Measurements from ENCODE around the gene HTD2.
A peak's percentile ranks its signal among the peaks of the same experiment; 100 is the strongest.
"Not testable (repeated sequence)": the region's sequence is repeated elsewhere in the genome, so short reads cannot be mapped to it uniquely, and the experiment has no call there.

HTD2 gene

GRCh38 chr3:58333206-58334012 lies 27.1 kb downstream of the HTD2 start:
- DNase-seq, result peak; percentile 28

GRCh38 chr3:58334013-58334321 lies 27.6 kb downstream of the HTD2 start:
- no peak for DNase-seq

- no peak for DNase-seq
These were observed 28.2 kb downstream of the HTD2 start for GRCh38 chr3:58334506-58334884.

- DNase-seq, result no peak
These were observed 29.3 kb downstream of the HTD2 start for GRCh38 chr3:58335652-58335947.

GRCh38 chr3:58336135-58336882 lies 30.0 kb downstream of the HTD2 start:
- DNase-seq, result no peak

- no peak for DNase-seq
These were observed 30.9 kb downstream of the HTD2 start for GRCh38 chr3:58337190-58337589.

GRCh38 chr3:58339146-58339545 lies 32.8 kb downstream of the HTD2 start:
- not testable (repeated sequence) for DNase-seq

- DNase-seq, result no peak
These were observed 34.4 kb downstream of the HTD2 start for GRCh38 chr3:58340594-58341244.

GRCh38 chr3:58341376-58341775 lies 35.1 kb downstream of the HTD2 start:
- no peak for DNase-seq

- DNase-seq, result no peak
These were observed 36.4 kb downstream of the HTD2 start for GRCh38 chr3:58342676-58343075.

GRCh38 chr3:58345457-58345856 lies 39.1 kb downstream of the HTD2 start:
- DNase-seq, result no peak

GRCh38 chr3:58346368-58346767 lies 40.0 kb downstream of the HTD2 start:
- no peak for DNase-seq

GRCh38 chr3:58347984-58348383 lies 41.7 kb downstream of the HTD2 start:
- DNase-seq, result no peak

GRCh38 chr3:58349792-58350626 lies 43.7 kb downstream of the HTD2 start:
- DNase-seq, result no peak

GRCh38 chr3:58350627-58351013 lies 44.3 kb downstream of the HTD2 start:
- no peak for DNase-seq

GRCh38 chr3:58351920-58352319 lies 45.6 kb downstream of the HTD2 start:
- no peak for DNase-seq

- DNase-seq, result no peak
These were observed 46.3 kb downstream of the HTD2 start for GRCh38 chr3:58352626-58353025.

- no peak for DNase-seq
These were observed 47.6 kb downstream of the HTD2 start for GRCh38 chr3:58353722-58354553.

GRCh38 chr3:58355179-58355578 lies 48.9 kb downstream of the HTD2 start:
- no peak for DNase-seq

- no peak for DNase-seq
These were observed 49.7 kb downstream of the HTD2 start for GRCh38 chr3:58356054-58356453.

GRCh38 chr3:58357402-58357801 lies 51.1 kb downstream of the HTD2 start:
- DNase-seq, result no peak

- no peak for DNase-seq
These were observed 51.8 kb downstream of the HTD2 start for GRCh38 chr3:58358092-58358491.

Data from activated naive CD4-positive, alpha-beta T cell treated with anti-CD3 and anti-CD28 coated beads, Interleukin-2, amount 50 U/mL, for 16 hours (primary cell).